DMS 273 treated with DMSO at 0.1 percent for 48 hours (cell line): ENCODE results near the gene DLGAP1.
"Not testable (repeated sequence)": the region's sequence is repeated elsewhere in the genome, so short reads cannot be mapped to it uniquely, and the experiment has no call there.

Experiments used
- DNase-seq: peaks from one replicate; lab custom pipeline; 2025; lab: John Stamatoyannopoulos, UW

The DLGAP1 gene

GRCh38 chr18:3584897-3585460 is 870.1 kb downstream of the DLGAP1 start:
- DNase-seq = no peak

GRCh38 chr18:3584266-3584861 is 870.7 kb downstream of the DLGAP1 start:
- DNase-seq = no peak

GRCh38 chr18:3583873-3584247 is 871.2 kb downstream of the DLGAP1 start:
- no peak for DNase-seq

GRCh38 chr18:3583106-3583872 is 871.8 kb downstream of the DLGAP1 start:
- DNase-seq = not testable (repeated sequence)

- no peak for DNase-seq
These were observed 873.2 kb downstream of the DLGAP1 start for GRCh38 chr18:3581890-3582289.

- not testable (repeated sequence) for DNase-seq
These were observed 874.5 kb downstream of the DLGAP1 start for GRCh38 chr18:3580523-3581025.

GRCh38 chr18:3579701-3580100 is 875.4 kb downstream of the DLGAP1 start:
- DNase-seq = no peak

GRCh38 chr18:3578621-3579020 is 876.5 kb downstream of the DLGAP1 start:
- DNase-seq = no peak

- no peak for DNase-seq
These were observed 877.7 kb downstream of the DLGAP1 start for GRCh38 chr18:3577281-3577855.

GRCh38 chr18:3572761-3573160 is 882.3 kb downstream of the DLGAP1 start:
- no peak for DNase-seq

GRCh38 chr18:3566851-3567250 is 888.3 kb downstream of the DLGAP1 start:
- no peak for DNase-seq

- DNase-seq = no peak
These were observed 894.4 kb downstream of the DLGAP1 start for GRCh38 chr18:3560755-3561154.

GRCh38 chr18:3554811-3555427 is 900.2 kb downstream of the DLGAP1 start:
- no peak for DNase-seq

- DNase-seq = no peak
These were observed 901.0 kb downstream of the DLGAP1 start for GRCh38 chr18:3554091-3554601.

GRCh38 chr18:3552305-3552704 is 902.8 kb downstream of the DLGAP1 start:
- DNase-seq = no peak

- no peak for DNase-seq
These were observed 907.1 kb downstream of the DLGAP1 start for GRCh38 chr18:3547891-3548615.

- no peak for DNase-seq
These were observed 909.0 kb downstream of the DLGAP1 start for GRCh38 chr18:3546106-3546505.

GRCh38 chr18:3544537-3544936 is 910.6 kb downstream of the DLGAP1 start:
- no peak for DNase-seq

GRCh38 chr18:3541549-3542386 is 913.3 kb downstream of the DLGAP1 start:
- no peak for DNase-seq

- no peak for DNase-seq
These were observed 914.1 kb downstream of the DLGAP1 start for GRCh38 chr18:3540805-3541548.
